GM19463 (cell line): ENCODE data around the gene ZNF540.
"Not testable (repeated sequence)": the region's sequence is repeated elsewhere in the genome, so short reads cannot be mapped to it uniquely, and the experiment has no call there.

Experiments used
- ATAC-seq: cut with Tn5 transposase; IDR thresholded peaks from one replicate; pipeline ENCODE4 v1.9.1; 2021; ENCODE audit warnings: mild to moderate bottlenecking, moderate library complexity; ENCODE audit not compliant: unreplicated experiment

ZNF540 gene

GRCh38 chr19:37594304-37594981 lies at the start of gene ZNF540, which contains the start of gene ZNF571:
Gene ZNF540 (plus strand): TSS chr19:37594876. CDS start chr19:37598448, 3,572 bp downstream.
Gene ZNF571 (minus strand): TSS chr19:37594792. CDS start chr19:37586676, 8,116 bp downstream.
- ATAC-seq: peak; percentile 95

- ATAC-seq: no peak
Measured at GRCh38 chr19:37551129-37551993, 43.3 kb upstream of the ZNF540 start.

GRCh38 chr19:37563518-37563917 lies 31.2 kb upstream of the ZNF540 start:
- ATAC-seq: no peak

- ATAC-seq: no peak
Measured at GRCh38 chr19:37564624-37565369, 29.9 kb upstream of the ZNF540 start.

- ATAC-seq: no peak
Measured at GRCh38 chr19:37565370-37565669, 29.4 kb upstream of the ZNF540 start.

- no peak for ATAC-seq
Measured at GRCh38 chr19:37572203-37572602, 22.5 kb upstream of the ZNF540 start.

- ATAC-seq: no peak
Measured at GRCh38 chr19:37583340-37583739, 11.3 kb upstream of the ZNF540 start.

GRCh38 chr19:37593996-37594303 lies 726 bp upstream of the ZNF540 start:
- no peak for ATAC-seq

GRCh38 chr19:37594982-37595382 lies 306 bp downstream of the ZNF540 start:
- peak; percentile 31 for ATAC-seq

GRCh38 chr19:37635076-37636056 lies 40.7 kb downstream of the ZNF540 start:
- ATAC-seq: no peak

GRCh38 chr19:37654118-37654517 lies 59.4 kb downstream of the ZNF540 start:
- ATAC-seq: no peak

- ATAC-seq: peak; percentile 46
Measured at GRCh38 chr19:37654629-37655300, 60.1 kb downstream of the ZNF540 start.

GRCh38 chr19:37655301-37655688 lies 60.6 kb downstream of the ZNF540 start, which contains the start of gene ZFP30:
Gene ZFP30 (minus strand): TSS chr19:37655465. CDS start chr19:37647822, 7,643 bp downstream.
- peak; percentile 46 for ATAC-seq

- peak; percentile 52 for ATAC-seq
Measured at GRCh38 chr19:37655689-37656371, 61.2 kb downstream of the ZNF540 start.

- ATAC-seq: not testable (repeated sequence)
Measured at GRCh38 chr19:37657157-37657556, 62.5 kb downstream of the ZNF540 start.
